ENCODE measurements around the gene NFATC1. TPM values are rescaled to one million over a fixed set of nuclear protein-coding genes. Genes with fewer than 3 reads are reported as not detected.

Gene NFATC1
- total RNA-seq, 3 donors from 2014 or later (not counting 1 experiment from before 2014, with no cell fraction given): 35.8 to 47.4 (median 37.1) TPM

- no peak overlapping the region for H3K4me3 ChIP-seq (ENCODE audit: low read length)
- peaks cover 16 to 24% of the 10 kb centered on the region in 2 donors for H3K4me1 Mint-ChIP-seq
- H3K9me3 ChIP-seq (ENCODE audit: control insufficient read depth, insufficient read depth, low read length): no peaks in the 10 kb centered on the region
- TF ChIP-seq, protein P1, sequence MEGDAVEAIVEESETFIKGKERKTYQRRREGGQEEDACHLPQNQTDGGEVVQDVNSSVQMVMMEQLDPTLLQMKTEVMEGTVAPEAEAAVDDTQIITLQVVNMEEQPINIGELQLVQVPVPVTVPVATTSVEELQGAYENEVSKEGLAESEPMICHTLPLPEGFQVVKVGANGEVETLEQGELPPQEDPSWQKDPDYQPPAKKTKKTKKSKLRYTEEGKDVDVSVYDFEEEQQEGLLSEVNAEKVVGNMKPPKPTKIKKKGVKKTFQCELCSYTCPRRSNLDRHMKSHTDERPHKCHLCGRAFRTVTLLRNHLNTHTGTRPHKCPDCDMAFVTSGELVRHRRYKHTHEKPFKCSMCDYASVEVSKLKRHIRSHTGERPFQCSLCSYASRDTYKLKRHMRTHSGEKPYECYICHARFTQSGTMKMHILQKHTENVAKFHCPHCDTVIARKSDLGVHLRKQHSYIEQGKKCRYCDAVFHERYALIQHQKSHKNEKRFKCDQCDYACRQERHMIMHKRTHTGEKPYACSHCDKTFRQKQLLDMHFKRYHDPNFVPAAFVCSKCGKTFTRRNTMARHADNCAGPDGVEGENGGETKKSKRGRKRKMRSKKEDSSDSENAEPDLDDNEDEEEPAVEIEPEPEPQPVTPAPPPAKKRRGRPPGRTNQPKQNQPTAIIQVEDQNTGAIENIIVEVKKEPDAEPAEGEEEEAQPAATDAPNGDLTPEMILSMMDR (IDR thresholded peaks at IDR 0.05): no peak
- H3K27me3 ChIP-seq (ENCODE audit: control insufficient read depth, insufficient read depth, low read length): no peaks in the 10 kb centered on the region
- WGBS (ENCODE audit: insufficient coverage): 98% methylated on average over 16 of the region's 17 CpGs
- H3K4me3 Mint-ChIP-seq: no peak overlapping the region
- intact Hi-C loops (cut with micrococcal nuclease): loop anchor here (1.0 to 10.0 kb wide), 3 partner anchors 116 to 149 kb away; partner anchors contain the start of gene CTDP1
- ATAC-seq (no peak), DNase-seq (no peak)
- peaks cover 9% of the 10 kb centered on the region for H3K36me3 ChIP-seq (ENCODE audit: control insufficient read depth, insufficient read depth, low read length)
- H3K9me3 Mint-ChIP-seq: no peaks in the 10 kb centered on the region
- peaks cover 16% of the 10 kb centered on the region for H3K4me1 ChIP-seq (ENCODE audit: control insufficient read depth, insufficient read depth, low read length)
- no peaks in the 10 kb centered on the region for H3K27me3 Mint-ChIP-seq (ENCODE audit: low read depth in 2 of 2)
- H3K27ac Mint-ChIP-seq: no peak overlapping the region
- no peak overlapping the region for H3K27ac ChIP-seq (ENCODE audit: low read length)
- no peaks in the 10 kb centered on the region for H3K36me3 Mint-ChIP-seq
Measured at GRCh38 chr18:79528316-79528695, 132.6 kb downstream of the NFATC1 start.

GRCh38 chr18:79528846-79529245 is 133.1 kb downstream of the NFATC1 start:
- ATAC-seq (peak in 2 of 3 donors; percentile 33 to 36), DNase-seq (peak; percentile 49 to 86)
- Histone ChIP-seq H3K4me3 (ENCODE audit: low read length) (no peak overlapping the region), H3K36me3 (ENCODE audit: control insufficient read depth, insufficient read depth, low read length) (peaks cover 9% of the 10 kb centered on the region), H3K27ac (ENCODE audit: low read length) (no peak overlapping the region), H3K4me1 (ENCODE audit: control insufficient read depth, insufficient read depth, low read length) (peaks cover 11% of the 10 kb centered on the region), H3K27me3 (ENCODE audit: control insufficient read depth, insufficient read depth, low read length) (no peaks in the 10 kb centered on the region), H3K9me3 (ENCODE audit: control insufficient read depth, insufficient read depth, low read length) (no peaks in the 10 kb centered on the region)
- TF ChIP-seq, protein P1 (IDR thresholded peaks at IDR 0.05): peak; percentile 75
- H3K27ac Mint-ChIP-seq: no peak overlapping the region
- 70% methylated on average over 26 of the region's 26 CpGs for WGBS (ENCODE audit: insufficient coverage)
- intact Hi-C loops (cut with micrococcal nuclease): loop anchor here (1.0 to 10.0 kb wide), 3 partner anchors 116 to 150 kb away; partner anchors contain the start of gene CTDP1
- H3K9me3 Mint-ChIP-seq: no peaks in the 10 kb centered on the region
- peaks cover 10 to 18% of the 10 kb centered on the region in 2 donors for H3K4me1 Mint-ChIP-seq
- no peaks in the 10 kb centered on the region for H3K27me3 Mint-ChIP-seq (ENCODE audit: low read depth in 2 of 2)
- H3K36me3 Mint-ChIP-seq: no peaks in the 10 kb centered on the region
- H3K4me3 Mint-ChIP-seq: no peak overlapping the region

DNA sequence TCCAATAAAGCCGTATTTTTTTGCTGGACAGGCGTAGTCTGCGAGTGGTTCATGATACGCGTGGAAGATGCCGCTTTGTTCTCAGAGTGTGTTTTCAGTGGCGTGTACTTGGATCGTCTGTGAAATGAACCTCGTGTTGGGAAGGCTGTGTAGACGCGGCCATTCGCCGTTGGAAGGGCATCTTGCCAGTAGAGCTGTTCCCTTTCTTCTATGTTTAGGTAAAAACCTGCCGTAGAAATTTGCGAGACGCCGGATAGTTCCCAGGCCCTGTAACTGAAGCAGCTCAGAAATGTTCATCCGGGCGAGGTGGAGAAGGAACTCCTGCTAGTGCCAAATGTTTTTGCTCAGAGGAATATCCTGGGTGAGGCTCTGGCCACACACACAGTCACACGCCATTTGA is 133.6 kb downstream of the NFATC1 start:
- intact Hi-C loops (cut with micrococcal nuclease): loop anchor here (10.0 kb wide), 2 partner anchors 116 to 146 kb away; partner anchors contain the start of gene CTDP1
- H3K27me3 Mint-ChIP-seq (ENCODE audit: low read depth in 2 of 2): no peaks in the 10 kb centered on the region
- no peak overlapping the region for H3K27ac Mint-ChIP-seq
- no peak overlapping the region for H3K4me3 Mint-ChIP-seq
- no peaks in the 10 kb centered on the region for H3K27me3 ChIP-seq (ENCODE audit: control insufficient read depth, insufficient read depth, low read length)
- peaks cover 6% of the 10 kb centered on the region for H3K4me1 ChIP-seq (ENCODE audit: control insufficient read depth, insufficient read depth, low read length)
- no peaks in the 10 kb centered on the region for H3K9me3 ChIP-seq (ENCODE audit: control insufficient read depth, insufficient read depth, low read length)
- no peaks in the 10 kb centered on the region for H3K36me3 Mint-ChIP-seq
- H3K36me3 ChIP-seq (ENCODE audit: control insufficient read depth, insufficient read depth, low read length): peaks cover 9% of the 10 kb centered on the region
- H3K4me3 ChIP-seq (ENCODE audit: low read length): no peak overlapping the region
- WGBS (ENCODE audit: insufficient coverage): 95% methylated on average over 20 of the region's 20 CpGs
- H3K4me1 Mint-ChIP-seq: peaks cover 6 to 14% of the 10 kb centered on the region in 2 donors
- H3K9me3 Mint-ChIP-seq: no peaks in the 10 kb centered on the region
- TF ChIP-seq, protein P1 (IDR thresholded peaks at IDR 0.05): no peak
- no peak overlapping the region for H3K27ac ChIP-seq (ENCODE audit: low read length)
- ATAC-seq (no peak), DNase-seq (no peak)

GRCh38 chr18:79529991-79530390 is 134.3 kb downstream of the NFATC1 start:
- no peak for DNase-seq
- TF ChIP-seq, protein P1 (IDR thresholded peaks at IDR 0.05): no peak

More at GRCh38 chr18:79529991-79530390, 134.3 kb downstream of the NFATC1 start:
- Mint-ChIP-seq H3K36me3 (no peaks in the 10 kb centered on the region), H3K9me3 (no peaks in the 10 kb centered on the region), H3K27ac (no peak overlapping the region), H3K4me3 (no peak overlapping the region), H3K27me3 (ENCODE audit: low read depth in 2 of 2) (no peaks in the 10 kb centered on the region), H3K4me1 (peaks cover 0 to 7% of the 10 kb centered on the region in 2 donors)
- ATAC-seq: no peak
- no peak overlapping the region for H3K27ac ChIP-seq (ENCODE audit: low read length)
- no peak overlapping the region for H3K4me3 ChIP-seq (ENCODE audit: low read length)
- no peaks in the 10 kb centered on the region for H3K4me1 ChIP-seq (ENCODE audit: control insufficient read depth, insufficient read depth, low read length)
- peaks cover 9% of the 10 kb centered on the region for H3K36me3 ChIP-seq (ENCODE audit: control insufficient read depth, insufficient read depth, low read length)
- 97% methylated on average over 24 of the region's 24 CpGs for WGBS (ENCODE audit: insufficient coverage)
- H3K9me3 ChIP-seq (ENCODE audit: control insufficient read depth, insufficient read depth, low read length): no peaks in the 10 kb centered on the region
- intact Hi-C loops (cut with micrococcal nuclease): loop anchor here (10.0 kb wide), 2 partner anchors 115 to 145 kb away; partner anchors contain the start of gene CTDP1
- no peaks in the 10 kb centered on the region for H3K27me3 ChIP-seq (ENCODE audit: control insufficient read depth, insufficient read depth, low read length)
